ENCODE data around the gene FAM13A.

DNA sequence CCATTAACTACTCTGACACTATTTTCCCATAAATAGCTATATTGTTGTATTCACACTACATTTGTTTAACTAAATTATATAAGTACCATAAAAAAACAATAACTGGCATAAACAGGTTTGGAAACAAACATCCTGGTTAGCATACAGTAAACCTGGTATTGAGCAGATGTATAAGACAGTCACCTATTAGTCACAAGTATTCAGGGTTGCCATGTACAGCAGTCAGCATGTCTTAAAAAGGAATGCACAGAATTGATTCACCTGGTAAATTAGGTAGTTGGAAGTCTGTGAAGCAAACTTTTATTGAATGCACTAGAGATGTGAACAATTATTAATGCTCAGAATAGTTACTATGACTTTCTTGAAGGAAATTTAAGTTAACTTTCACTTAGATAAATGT lies 137.9 kb downstream of the FAM13A start:
- TF ChIP-seq CTCF (IDR thresholded peaks at IDR 0.05) (no peak), POLR2AphosphoS5 (IDR thresholded peaks at IDR 0.05) (no peak), EP300 (IDR thresholded peaks at IDR 0.05) (no peak), POLR2A (IDR thresholded peaks at IDR 0.05) (no peak)
